Fibroblast of the aortic adventitia (primary cell): Measurements from ENCODE around the gene ANKRD40. TPM values are rescaled to one million over a fixed set of nuclear protein-coding genes. Genes with fewer than 3 reads are reported as not detected.

ENCODE experiments used
- DNase-seq: peaks from one replicate; pipeline ENCODE4 v3.0.0-alpha.2; 2010; ENCODE audit warnings: low read depth
- H3K4me3 ChIP-seq: 2 replicates; pipeline ENCODE4 v1.5.1; 2011; ENCODE audit warnings: low read depth, mild to moderate bottlenecking, control low read depth, low read length, moderate library complexity
- CTCF ChIP-seq: IDR thresholded peaks from 2 replicates; pipeline ENCODE4 v1.5.1; 2011; ENCODE audit warnings: mild to moderate bottlenecking, low read length, control low read depth, inconsistent platforms; ENCODE audit not compliant: insufficient read depth
- total RNA-seq: library from RNA; depleted of rRNA; stranded (reverse); fragments of >200 nt; gene quantifications from 2 replicates; pipeline ENCODE4 v1.2.3, GENCODE V29; 2012; ENCODE audit warnings: low replicate concordance

ANKRD40 gene
- total RNA-seq, 1 donor, result 51.6 TPM

- H3K4me3 ChIP-seq, result no peak overlapping the region
- DNase-seq, result no peak
- TF ChIP-seq CTCF, result no peak
Observed at GRCh38 chr17:50689956-50690886, 17.5 kb downstream of the ANKRD40 start.

- DNase-seq, result peak; percentile 56
- no peak overlapping the region for H3K4me3 ChIP-seq
- TF ChIP-seq CTCF, result no peak
Observed at GRCh38 chr17:50689251-50689650, 18.5 kb downstream of the ANKRD40 start.

GRCh38 chr17:50688245-50688644 lies 19.5 kb downstream of the ANKRD40 start:
- no peak for DNase-seq
- TF ChIP-seq CTCF, result no peak
- no peak overlapping the region for H3K4me3 ChIP-seq

GRCh38 chr17:50687200-50688066 lies 20.3 kb downstream of the ANKRD40 start:
- no peak for TF ChIP-seq CTCF
- DNase-seq, result peak; percentile 83
- no peak overlapping the region for H3K4me3 ChIP-seq

- H3K4me3 ChIP-seq, result no peak overlapping the region
- no peak for TF ChIP-seq CTCF
- peak; percentile 93 for DNase-seq
Observed at GRCh38 chr17:50686494-50687199, 21.1 kb downstream of the ANKRD40 start.
